Activated gamma-delta T cell treated with anti-CD3 and anti-CD28 coated beads, Interleukin-2, amount 50 U/mL, for 16 hours (primary cell): ENCODE results near the gene TSC22D3.
A peak's percentile ranks its signal among the peaks of the same experiment; 100 is the strongest.
"Not testable (repeated sequence)": the region's sequence is repeated elsewhere in the genome, so short reads cannot be mapped to it uniquely, and the experiment has no call there.

Source experiments
- DNase-seq: peaks from one replicate; pipeline ENCODE4 v3.0.0-alpha.2; 2020; ENCODE audit warnings: low read depth

The TSC22D3 gene

DNA sequence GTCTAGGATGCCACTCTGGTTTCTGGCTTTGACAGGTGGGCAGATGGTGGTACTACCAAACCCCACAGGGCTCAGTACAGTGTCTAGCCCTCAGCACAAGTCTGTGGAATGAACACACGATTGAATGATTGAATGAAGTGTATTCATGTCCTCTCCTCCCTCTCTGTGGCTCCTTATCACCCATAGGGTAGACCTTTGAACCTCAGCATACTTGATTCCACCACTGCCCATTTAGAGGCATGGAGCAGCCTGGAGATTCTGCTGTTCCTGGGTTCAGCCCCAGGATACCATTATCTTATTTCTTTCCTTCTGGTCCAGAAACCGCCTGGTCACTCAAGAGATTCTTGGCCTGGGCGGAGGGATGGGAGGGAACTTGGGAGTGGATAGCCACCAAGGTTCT is 93.3 kb downstream of the TSC22D3 start:
- no peak for DNase-seq

DNA sequence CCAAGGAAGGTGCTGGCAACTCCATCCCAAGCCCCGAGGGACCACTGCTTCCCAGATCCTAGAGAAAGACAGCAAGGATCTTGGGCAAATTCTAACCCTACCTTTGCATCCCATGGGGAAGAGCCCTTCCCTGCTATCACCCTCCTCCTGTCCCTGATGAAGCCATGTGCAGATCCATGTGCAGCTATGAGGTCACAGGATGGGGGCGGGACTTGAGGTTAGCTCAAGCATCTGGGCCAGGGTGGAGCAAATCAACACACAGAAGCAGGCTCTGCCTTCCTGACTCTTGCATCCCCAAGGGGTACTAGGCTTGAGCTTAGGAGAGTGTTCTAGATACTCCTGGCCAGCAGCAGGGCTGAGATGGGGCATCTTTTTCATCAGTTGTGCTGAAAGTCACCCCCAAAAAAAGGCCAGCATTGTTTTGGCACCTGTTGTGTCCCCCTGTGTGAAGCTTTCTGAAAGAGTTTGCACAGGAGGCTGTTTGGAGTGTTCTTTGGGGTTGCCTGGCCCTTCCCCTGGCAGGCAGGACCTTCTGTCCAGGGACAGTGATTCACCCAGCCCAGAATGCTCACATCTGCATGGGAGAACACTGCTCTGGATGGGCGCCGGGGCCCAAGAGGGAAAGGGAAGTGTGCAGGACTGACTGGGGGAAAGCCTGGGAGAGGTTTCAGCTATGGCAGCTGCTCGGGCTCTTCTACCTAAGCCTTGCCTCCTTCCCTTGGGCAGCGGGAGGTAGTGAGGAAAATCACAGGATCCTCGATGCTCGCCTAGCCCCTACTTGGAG is 96.4 kb downstream of the TSC22D3 start:
- DNase-seq: peak; percentile 18

DNA sequence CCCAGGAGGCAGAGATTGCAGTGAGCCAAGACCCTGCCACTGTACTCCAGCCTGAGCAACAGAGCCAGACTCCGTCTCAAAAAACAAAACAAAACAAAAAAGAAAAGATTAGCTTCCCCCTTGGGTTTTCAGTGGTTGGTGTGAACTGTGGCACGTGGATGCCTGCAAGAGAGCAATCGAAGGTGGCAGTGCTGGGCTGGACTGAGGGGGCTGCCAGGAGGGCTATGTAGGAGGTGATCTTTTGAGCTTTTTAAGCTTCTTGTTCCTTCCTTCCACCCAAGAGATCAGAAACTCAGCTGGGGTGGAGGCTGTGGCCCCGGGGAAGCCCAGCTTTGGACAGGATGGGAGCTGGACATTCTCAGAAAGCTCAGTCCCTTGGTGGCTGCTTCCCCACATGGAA is 97.7 kb downstream of the TSC22D3 start:
- no peak for DNase-seq

DNA sequence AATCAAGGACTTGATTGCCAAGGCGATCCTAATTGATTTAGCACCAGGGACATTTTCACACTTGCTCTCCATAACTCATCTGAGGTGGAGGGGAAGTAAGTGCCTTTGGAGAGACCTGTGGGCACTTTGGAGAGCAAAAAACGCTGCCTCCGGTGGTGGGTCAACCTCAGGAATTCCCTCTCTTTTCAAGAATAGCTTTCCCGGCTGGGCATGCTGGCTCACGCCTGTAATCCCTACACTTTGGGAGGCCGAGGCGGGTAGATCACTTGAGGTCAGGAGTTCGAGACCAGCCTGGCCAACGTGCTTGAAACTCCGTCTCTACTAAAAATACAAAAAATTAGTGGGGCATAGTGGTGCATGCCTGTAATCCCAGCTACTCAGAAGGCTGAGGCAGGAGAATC is 98.1 kb downstream of the TSC22D3 start:
- DNase-seq: no peak

DNA sequence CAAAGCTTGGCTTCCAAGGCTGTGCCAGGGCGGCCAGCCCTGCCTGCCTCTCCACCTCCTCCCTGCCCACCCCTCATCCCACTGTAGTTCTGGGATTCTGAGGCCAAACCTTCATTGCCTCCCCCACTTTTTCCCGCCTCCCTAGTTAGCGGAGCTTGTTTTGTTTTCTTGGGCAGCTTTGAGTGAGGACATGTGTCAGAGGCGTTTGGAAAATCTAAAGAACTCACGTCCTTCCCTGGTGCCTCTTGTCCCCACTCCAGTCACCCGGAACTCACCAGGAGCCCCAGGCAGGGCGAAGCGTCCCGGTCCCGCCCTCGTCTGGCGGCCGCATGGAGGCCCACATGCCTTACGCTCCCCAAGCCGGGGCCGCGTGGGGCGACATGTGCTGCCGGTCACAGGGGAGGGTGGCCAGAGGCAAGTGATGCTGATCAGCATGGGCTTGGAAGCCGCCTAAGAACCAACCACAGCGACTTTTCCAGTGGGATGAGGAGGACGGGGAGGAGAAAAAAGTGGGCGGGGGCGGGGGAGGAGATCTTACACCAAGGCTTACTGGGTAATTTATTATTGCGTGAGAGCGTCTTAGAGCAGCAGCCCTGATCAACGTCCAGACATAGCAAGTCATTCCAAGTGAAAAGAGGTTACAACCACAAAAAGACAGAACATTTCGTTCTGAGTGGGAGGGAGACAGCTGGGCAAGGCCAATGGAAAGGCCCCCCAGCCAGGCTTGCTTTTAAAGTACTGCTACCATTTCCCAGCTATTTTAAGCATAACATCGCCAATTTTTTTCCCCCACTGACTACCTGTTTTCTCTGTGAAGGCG is 98.8 kb downstream of the TSC22D3 start:
- no peak for DNase-seq

DNA sequence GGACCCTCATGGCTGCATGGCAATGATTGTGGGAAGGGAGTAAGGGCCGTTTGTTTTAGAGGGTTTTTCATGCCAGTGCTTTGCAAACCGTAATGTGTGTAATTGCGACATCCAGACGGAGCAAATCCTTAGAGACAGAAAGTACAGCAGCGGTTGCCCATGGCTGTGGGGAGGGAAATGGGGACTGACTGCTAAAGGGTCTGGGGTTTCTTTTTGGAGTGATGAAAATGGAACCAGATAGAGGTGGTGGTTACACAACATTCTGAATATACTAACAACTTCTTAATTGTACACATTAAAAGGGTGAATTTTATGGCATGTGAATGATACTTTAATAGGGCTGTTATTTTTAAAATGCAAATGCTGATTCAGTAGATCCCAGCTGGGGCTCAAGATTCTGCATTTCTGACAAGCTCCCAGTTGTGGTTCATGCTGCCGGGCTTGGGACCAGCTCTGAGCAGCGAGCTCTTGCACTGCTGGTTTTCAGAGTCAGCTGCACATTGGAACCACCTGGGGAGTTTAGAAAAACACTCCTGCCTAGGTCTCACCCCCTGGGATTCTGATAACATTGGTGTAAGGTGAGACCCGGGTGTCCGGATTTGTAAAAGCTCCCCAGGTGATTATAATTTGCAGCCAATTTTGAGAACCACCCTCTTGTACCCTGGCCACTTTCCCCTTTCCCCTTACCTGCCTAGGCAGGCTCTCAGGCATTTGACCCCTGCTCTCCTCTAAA is 99.6 kb downstream of the TSC22D3 start:
- no peak for DNase-seq

DNA sequence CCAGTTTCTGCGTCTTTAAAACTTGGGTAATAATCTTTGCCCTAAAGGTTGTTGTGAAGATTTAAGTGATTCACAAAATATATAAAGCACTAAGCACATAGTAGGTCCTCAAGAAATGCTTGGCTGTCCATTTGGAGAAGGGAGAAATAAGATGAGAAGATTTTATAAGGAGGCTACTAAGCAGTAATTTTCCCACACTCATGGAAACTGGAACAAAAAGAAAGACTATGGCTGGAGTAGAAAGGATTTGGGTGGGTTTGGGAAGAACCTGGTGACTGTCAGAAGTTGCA is 100.3 kb downstream of the TSC22D3 start:
- no peak for DNase-seq

DNA sequence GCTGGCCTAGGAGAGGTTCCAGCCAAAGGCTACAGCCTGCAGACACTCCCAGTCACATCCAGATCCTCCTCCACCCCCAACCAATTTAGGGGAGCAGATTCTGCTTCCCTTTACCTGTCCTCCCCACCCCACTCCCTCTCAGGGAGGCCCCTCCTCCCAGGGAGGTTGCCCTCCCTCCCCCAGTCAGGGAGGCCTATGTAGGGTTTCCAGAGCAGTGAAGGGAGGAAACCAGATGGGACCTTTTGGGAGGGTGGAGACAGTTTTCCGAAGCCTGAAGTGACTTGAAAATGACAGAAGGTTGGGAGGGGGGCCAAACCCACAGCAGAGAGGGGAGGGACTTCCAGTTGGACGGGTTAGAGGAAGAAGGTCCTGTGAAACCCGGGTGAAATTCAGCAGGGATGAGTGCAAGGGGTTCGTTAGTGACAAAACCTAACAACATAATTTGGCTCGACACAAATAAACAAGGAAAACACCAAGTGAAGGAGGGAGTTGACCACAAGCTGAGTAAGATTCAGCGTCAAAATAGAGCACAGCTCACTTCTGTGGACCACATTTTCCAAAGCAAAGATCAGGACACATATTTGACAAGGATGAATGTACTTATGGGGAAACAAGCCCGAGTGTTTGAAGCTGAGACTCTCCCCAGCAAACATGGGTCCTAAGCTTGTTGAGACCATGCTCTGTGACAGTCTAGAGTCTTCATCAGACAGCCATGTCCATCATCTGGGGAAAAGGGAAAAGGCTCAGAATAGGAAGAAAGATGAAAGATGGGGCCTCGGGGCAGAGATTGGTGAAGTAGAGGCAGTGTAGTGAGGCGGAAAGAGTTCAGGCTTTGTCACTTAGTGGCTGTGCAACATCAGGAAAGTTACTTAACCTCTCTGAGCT is 100.9 kb downstream of the TSC22D3 start:
- no peak for DNase-seq

DNA sequence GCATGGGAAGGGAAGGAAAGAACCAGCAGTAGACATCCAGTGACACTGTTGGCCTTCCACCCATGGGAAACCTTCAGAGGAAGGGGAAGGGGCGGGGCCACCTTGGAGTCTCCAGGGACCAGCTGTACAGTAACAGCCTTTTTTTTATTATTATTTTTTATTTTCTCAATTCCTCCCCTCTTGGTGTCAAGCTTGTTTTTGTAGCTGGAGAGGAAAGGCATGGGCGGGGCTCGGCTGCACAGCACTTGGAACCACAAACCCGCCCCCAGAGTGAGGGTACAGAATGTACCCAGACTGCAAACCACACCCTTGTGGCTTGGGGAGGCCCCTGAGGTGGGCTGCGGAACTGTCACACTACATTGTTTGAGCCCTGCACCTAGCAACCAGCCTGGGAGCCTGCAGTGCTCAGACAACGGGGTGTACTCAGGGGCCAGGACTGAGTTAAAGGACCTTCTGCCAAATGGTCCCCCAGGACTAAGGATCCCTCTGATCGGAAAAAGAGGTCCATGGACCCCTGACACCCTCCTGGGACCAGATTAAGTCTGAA is 101.6 kb downstream of the TSC22D3 start:
- DNase-seq: peak; percentile 87

DNA sequence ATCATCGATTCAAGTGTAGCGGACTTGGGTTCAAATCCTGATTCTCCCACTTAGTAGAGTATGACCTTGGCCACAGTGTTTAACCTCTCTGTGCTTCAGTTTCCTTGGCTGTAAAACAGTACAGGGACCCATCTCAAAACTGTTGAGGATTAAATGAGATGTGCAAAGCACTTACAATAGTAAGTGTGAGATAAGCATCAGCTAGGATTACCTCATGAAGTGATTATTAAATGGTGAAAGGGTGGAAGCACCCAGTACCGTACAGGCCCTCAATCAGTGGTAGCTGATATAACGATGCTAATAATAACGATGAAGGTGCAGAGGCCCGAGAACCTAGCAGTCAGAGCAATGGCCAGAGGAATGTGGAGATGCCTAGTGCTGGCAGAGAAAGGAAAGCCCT is 102.2 kb downstream of the TSC22D3 start:
- DNase-seq: no peak

DNA sequence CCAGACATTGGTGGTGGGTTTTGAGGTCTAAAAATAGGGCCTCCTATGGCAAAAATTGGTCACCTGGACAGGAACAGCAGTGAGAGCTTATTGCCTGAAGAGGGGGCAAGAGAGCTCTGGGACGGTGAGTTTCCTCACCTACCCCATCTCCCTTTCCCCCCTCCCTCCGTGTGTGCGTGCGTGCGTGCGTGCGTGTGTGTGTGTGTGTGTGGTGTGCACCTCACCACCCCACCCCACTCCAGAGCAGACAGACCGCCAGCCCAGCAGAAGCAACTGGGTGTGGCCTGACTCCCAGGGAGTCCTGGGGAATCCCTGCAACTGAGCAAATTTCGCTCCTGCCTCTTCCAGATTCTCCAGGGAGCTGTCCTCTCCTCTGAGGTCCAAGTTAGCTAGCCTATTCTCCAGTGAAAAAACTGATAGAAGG is 102.6 kb downstream of the TSC22D3 start:
- DNase-seq: peak; percentile 68

DNA sequence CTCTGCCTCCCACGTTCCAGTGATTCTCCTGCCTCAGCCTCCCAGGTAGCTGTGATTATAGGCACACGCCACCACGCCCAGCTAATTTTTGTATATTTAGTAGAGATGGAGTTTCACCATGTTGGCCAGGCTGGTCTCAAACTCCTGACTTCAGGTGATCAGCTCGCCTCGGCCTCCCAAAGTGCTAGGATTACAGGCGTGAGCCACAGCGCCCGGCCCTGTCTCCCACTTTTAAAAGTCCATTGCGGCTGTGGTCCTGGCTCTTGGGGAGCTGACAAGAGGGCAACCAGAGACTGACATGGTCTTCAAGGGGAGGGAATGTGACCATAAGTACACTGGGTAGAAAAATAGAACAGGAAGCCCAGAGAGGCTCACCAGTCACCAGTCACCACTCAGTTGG is 104.3 kb downstream of the TSC22D3 start:
- not testable (repeated sequence) for DNase-seq

DNA sequence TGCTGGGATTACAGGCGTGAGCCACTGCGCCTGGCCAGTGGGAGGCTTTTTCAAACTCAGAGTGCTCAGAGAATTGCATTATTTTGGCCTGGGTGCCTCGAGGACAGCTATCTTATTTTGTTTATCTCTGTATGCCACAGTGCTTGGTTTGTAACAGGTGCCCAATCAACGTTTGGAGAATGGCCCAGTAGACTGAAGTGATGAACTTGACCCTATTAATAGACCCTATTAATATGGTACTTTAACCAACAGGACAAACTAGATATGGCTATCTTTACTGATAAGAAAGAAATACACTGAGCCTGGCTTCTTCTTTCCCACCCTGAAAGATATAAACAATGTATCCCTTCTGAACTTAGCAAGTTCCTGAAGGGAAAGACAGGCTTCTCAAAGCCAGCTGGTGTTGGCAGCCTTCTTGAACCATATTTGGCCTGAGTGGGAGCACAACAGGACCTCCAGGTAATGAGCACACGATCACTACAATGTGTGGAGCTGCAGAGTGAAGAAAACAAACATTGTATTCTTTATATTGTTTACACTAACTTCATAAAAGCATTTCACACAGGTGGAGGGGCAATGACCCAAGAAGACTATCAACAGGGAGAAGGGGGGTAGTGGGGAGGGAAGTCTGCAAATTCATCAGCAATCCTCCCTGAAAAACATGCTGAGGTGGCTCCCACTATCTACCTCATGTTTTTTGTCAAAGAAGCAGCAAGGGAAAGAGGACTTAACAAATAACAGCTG is 105.5 kb downstream of the TSC22D3 start:
- no peak for DNase-seq

DNA sequence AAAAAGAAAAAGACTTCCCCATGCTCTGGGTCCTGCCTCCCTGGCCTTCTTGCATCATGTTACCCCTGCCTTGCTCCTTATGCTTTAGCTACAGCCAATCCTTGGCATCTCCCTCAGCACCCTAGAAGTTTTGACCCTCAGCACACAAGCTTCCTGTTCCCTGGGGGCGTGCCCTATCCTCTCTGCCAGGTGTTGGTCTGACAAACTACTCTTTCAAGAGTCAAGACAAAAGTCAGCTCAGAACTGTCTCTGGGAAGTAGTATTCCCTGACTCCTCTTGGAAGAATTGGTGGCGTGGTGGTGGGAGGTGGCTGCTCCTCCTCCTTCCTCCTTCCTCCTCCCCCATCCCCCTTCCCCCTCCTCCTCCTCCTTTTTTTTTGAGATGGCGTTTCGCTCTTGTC is 106.3 kb downstream of the TSC22D3 start:
- DNase-seq: no peak

DNA sequence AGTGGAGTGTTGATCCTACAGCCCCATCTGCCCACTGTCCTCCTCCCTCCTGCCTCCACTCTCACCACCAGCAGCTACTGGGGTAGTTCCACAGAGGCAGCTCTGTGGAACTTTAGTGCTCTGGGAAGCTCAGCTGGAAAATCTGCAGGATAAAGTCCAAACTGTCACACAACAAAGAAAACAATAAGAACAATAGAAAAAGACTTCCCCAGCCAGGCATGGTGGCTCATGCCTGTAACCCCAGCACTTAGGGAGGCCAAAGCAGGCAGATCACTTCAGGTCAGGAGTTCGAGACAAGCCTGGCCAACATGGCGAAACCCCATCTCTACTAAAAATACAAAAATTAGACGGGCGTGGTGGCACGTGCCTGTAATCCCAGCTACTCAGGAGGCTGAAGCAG is 106.9 kb downstream of the TSC22D3 start:
- not testable (repeated sequence) for DNase-seq

DNA sequence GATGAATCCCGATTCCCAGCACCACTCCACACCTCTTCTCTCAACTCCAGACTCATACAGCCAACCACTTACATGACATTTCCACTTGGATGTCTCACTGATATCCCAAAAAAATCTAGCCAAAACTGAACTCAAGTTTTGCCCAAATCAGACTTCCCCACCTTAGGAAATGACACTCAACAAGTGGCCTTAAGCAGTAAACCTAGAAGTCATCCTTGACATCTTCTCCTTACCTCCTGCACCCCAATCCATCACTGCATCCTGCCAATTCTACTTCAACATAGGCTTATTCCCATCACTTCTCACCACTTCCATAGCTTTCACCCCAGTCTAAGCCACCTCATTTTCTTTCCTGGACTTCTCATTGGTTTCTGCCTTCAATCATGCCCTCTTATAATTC is 108.2 kb downstream of the TSC22D3 start:
- no peak for DNase-seq

DNA sequence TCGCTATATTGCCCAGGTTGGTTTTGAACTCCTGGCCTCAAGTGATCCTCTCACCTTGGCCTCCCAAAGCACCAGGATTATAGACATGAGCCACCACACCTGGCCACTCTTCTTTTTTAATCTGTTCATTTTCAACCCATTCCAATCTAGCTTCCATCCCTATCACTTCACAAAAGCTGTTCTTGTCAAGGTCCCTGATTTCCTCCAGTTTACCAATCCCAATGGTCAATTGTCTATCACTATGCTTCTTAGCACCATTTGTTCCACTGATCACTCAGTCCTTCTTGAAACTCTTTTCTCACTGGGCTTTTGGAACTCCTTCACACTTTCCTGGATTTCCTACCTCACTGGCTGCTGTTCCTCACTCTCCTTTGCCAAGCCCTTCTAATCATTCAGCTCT is 108.7 kb downstream of the TSC22D3 start:
- no peak for DNase-seq
